Stimulated activated CD8-positive, alpha-beta memory T cell treated with anti-CD3 and anti-CD28 coated beads, Interleukin-12 subunit alpha, Interleukin-12 subunit beta, amount 100 ng/mL, for 1 hour (primary cell): Measurements from ENCODE around the gene MTMR2.
"Not testable (repeated sequence)": the region's sequence is repeated elsewhere in the genome, so short reads cannot be mapped to it uniquely, and the experiment has no call there.

ENCODE experiments used
- DNase-seq: peaks from one replicate; pipeline ENCODE4 v3.0.0-alpha.2; 2020; ENCODE audit warnings: low read depth

Gene MTMR2

DNA sequence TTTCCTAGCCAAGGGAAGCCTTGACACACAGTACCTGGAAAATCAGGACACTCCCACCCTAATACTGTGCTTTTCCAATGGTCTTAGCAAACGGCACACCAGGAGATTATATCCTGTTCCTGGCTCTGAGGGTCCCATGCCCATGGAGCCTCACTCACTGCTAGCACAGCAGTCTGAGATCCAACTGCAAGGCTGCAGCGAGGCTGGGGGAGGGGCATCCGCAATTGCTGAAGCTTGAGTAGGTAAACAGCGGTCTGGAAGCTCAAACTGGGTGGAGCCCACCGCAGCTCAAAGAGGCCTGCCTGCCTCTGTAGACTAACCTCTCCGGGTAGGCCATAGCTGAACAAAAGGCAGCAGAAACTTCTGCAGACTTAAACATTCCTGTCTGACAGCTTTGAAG lies 117.4 kb downstream of the MTMR2 start:
- DNase-seq, result not testable (repeated sequence)

DNA sequence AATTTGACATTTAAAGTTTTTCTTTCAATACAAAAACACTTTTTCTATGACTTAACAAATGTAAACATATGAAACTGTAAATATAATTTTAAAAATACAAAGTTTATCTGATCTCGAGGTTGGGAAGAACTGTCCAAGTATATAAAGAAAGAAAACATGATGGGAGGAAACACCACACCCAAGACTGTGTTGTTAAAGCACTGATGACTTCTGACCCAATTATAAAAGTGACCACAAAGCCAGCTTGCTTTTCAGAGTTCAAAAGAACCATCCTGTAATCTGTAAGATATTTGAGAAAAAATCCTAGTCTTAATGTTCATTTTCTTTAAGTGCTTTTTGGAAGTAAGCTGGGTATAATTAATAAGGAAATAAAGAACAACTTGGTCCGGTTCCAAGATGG lies 118.0 kb downstream of the MTMR2 start:
- DNase-seq, result no peak

DNA sequence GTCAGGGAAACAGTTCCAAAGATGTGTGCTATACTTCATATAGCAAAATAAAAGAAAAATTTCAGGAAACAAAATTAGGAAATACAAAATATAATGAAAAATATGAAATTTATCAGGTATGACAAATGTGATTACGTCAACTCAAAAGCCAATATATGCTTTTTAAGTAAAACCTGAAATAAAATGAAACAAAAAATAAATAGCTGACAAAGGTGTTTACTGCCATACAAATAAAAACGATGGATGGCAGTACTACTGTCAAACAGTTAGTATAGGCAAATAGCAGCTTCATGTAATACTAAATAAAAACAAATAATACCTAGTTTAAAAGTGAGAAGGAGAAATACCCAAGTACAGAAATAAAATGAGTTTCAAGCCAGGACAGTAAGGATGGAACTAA lies 119.9 kb downstream of the MTMR2 start:
- no peak for DNase-seq

DNA sequence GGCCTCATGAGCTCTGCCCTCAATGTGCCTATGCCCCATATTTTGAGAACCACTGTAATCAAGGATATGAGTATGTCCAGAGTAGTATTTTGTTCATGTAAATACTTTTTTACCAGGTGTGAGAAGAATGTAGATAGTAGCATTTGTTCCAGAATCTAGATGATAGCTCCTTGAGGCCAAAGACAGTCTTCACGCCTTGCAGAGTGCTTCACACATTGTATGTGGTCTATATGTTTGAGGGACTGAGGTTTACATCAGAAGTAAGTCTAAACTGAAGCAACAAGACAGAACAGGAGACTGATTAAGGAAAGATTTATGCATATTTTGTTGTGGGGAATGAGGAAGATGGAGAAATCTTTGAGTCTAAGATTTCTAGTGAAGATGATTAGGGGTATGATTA lies 121.1 kb downstream of the MTMR2 start:
- no peak for DNase-seq

DNA sequence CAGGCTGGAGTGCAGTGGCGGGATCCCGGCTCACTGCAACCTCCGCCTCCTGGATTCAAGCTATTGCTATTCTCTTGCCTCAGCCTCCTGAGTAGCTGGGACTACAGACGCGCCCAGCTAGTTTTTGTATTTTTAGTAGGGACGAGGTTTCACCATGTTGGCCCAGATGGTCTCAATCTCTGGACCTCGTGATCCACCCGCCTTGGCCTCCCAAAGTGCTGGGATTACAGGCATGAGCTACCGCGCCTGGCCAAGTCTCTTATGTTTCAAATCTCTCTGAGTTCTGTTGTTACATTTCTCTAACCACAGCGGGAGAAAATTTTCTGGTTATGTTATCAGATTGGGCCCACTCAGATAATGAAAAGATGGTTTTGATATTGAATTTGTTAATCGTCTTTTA lies 123.5 kb downstream of the MTMR2 start:
- DNase-seq, result no peak

DNA sequence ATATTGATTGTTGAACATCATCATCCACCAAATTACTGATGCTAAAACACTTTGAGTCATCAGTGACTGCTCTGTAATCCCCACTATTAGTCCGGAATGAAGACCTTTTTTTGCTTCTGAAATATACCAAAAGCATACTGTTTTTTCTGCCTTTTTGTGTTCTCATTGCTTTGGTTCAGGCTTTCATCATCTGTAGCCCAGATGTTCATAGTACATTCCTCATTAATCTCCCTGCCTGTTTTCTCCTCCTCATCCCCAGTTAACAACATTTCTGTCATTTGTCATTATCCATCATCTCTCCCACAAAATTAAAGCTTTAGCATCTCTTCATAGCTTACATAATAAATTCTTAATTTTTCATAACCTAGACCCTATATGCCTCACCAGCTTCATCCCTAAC lies 124.4 kb downstream of the MTMR2 start:
- DNase-seq, result no peak

DNA sequence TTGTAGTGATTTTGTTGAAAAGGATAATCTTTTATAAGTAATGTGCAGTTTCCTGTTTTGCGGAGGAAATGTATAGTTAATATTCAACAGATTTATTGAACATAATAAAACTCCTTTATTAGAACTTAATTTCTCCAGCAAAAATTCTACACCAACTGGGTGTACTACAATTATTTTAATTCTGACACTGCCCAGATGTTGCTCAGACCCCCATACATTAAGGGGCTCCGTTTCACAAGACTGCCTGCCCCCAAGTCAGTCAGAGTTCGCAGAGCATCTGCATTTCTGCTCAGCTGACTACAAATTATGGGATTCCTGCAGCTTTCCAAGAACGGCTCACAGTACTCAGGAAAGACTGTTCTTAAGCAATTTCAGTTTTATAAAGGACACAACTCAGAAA lies 127.4 kb downstream of the MTMR2 start:
- no peak for DNase-seq

DNA sequence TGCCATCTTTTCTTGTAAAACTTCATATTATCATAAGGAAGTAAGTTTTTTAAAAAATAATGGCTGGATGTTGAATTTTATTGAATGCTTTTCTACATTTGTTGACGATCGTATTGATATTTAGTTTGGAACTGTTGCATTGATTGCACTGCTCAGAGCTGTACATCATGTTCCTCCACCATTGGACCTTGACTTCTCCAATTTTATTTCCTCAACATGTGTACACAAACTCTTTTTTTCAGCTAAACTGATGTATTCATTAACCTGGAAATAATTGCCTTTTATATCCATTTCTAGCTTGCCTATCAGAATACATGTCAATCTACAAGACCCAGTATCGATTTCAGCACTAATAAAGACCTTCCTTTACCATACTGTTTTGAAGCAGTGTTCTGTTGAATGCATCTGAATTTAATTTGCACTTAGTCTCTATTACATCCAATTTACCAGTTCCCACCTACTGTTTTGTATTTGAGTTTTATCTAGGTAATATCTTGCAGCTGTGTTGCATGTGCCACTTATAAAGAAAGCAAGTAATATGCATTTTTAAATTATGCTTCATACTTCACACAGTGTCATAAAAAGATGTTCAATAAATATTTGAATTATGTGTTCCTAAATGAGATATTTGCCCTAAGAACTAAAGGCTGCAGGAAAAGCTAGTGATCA lies 128.1 kb downstream of the MTMR2 start:
- no peak for DNase-seq

DNA sequence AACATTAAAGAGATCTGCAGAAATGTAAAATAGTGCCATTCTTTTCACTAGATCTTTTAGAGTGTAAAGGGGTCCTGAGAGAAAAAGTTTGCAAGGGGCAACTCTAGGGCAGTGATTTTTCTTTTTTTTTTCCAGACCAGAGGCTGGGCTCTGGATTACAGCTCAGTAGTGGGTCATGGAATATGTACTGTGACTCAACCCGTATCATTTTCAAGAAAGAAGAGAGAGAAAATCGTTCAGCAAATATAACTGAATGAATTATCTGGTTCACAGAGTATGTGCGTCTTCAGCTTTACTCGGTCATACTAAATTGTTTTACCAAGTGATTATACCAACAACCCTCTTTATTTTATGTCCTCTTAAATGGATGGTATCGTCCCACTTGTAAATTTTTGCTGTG lies 129.8 kb downstream of the MTMR2 start:
- no peak for DNase-seq

DNA sequence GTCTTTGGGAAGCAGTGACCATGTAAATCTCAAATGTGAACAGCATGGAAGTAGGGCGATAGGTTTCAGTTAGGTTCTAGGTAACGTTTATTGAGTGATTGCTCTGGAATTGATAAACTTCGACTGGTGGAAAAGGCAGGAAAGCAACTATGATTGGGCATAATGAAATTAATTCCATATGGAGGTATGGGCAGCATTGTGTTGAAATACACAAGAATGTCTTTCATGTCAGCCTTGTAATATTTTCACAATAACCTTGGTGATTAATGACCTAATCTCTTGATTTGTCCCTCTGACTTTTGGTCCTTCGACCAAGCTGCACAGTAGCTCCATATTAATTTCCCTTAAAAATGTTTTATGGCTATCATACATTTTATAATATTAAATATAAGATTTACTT lies 130.8 kb downstream of the MTMR2 start:
- no peak for DNase-seq

DNA sequence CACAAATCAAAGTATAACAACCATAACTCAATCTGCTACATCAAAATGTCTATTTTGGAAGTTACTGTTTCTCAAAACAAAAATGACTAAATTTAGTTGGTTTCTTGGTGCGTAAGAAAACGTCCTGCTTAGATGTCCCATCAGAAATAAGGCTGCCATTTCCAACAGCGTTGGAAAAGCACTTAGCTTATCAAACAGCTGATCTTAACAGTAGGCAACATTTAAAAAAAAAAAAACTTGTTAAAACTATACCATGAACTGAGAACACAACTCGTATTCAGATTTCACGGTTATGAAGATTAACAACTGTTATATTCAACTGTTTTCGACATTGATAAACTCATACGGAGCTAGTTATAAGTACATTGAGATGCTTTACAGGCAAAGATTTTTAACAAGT lies 131.2 kb downstream of the MTMR2 start:
- DNase-seq, result no peak

DNA sequence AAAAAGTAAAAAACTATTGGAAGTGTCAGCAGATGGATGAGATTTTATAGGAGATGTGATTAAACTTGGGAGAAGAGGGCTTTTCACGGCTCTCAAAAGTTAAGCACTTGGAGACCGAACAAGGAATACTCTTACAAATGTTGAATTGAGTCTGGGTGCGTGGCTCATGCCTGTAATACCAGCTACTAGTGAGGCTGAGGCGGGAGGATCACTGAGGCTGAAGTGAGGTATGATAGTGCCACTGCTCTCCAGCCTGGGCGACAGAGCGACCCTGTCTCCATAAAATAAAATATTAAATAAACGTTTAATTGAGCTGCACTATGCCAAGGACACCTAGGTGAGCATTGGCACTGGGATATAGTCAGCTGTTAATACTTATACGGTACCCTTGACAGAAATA lies 131.7 kb downstream of the MTMR2 start:
- DNase-seq, result no peak

DNA sequence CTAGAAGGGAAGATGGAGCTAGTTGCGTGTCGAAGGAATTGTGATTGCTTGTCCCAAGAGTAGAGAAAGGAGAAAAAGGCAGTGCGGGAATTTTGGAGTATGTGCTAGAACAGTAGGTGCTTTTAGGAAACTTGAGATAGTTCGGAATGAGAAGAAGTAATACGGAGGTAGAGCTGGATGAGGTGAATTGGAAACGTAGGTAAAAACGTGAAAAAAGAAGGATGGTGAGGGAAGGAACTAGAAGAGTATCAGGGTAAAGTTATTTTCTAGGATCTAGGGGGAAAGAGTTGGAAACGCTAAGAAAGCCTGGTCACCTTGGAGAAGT lies 132.2 kb downstream of the MTMR2 start:
- no peak for DNase-seq

DNA sequence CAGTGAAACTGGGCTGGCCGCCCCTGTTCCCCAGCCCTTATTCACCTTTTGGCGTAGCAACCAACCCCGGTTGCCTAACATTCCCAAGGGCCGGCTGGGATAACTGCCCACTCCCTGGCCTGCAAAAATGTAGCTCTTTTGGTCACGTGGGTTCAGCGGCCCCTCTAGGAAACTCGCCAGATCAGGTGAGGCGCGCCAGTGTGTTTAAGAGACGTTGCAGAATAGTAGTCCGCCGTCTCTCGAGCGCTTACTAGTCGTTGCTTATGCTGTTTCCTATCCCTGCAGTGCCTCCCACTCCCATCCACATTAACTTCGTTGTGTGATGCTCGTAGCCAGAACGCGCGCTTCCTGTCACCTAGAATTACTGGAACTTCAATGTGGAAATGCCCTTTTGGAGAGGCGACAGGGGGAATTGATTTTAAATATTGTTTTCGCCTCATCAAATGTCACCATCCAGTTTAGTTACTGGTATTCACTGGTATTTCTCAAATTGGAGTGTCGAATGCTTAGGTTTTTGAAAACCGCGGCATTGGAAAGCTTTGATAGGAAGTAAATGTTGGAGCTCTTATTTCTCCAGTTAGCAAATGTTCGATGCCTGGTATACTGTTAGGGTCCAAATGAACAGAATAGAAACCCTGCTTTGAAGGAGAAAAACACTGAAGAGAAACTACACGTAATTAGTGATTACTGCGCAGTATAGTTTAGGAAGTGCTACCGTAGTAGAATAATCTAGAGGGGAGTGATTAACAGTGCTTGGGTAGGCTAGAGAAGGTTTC lies 132.8 kb downstream of the MTMR2 start:
- DNase-seq, result peak; percentile 30

DNA sequence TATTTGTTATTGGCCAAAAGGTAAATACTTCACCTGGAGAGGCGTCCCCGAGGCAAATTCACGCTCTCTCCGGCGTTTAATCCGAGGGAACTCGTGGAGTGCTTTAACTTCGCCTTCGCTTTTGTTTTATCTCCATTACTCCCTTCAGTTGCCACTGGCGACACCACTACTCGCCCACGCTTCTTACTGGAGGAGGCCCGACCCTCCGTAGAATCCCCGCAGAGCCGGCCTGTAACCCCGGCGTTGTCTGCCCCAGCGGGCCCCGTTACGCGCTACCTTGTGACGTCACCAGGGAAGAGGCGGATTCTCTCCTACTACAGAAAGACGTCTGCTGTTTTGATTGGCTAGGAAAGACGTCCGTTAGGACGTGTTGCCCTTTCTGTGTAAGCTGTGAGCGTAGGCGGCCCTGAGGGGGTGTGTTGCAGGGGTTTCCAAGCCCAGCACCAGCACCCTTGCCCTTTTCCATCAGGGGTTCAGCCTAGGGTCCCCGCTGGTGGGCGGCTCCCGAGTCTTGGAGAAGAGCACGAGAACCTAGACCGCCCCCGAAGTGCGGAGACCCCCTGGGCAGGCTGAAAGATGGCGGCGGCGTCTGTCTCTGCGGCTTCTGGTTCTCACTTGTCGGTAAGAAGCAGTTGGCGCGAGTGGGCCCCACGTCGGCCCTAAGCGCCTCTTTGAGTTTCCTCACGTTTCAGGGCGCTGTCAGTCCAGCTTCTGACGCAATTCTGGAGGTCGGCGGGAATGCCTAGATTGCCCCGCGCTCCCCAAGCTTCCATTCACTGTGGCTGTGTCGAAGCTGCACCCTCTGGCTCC lies 133.6 kb downstream of the MTMR2 start, which contains the start of gene CEP57:
TSS of gene CEP57 (plus strand) at position 376 of the 810 bp plus-strand sequence. CDS start at position 577, 201 bp downstream.
- DNase-seq, result peak; percentile 91

DNA sequence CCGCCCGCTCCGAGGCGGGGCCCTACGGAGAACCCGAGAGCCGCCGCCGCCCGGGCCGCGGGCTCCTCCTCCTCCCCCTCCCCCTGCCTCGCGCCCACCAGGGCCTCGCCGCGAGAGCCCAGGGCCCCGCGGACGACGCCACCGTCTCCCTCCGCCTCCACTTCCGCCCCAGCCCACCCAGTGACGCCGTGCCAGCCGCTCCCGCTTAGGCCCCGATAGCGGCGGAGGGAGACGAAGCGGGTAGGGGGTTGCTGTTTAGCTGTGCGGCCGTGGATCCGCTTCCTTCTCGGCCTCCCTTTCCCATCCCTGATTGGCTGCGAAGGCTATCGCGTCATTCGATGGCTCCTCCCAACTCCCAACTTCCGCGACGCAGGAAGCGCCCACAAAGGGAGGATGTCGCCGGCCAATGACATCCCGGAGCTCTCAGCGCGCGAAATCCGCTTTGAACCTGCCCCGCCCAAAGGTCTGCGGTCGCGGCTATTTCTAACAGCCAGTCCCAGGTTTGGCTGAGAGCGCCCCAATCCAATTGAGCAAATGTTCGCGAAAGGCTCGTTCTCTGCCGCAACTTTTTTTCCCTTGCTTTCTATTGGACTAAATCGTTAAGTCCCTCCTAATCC lies 134.3 kb downstream of the MTMR2 start, which contains the start of gene FAM76B:
TSS of gene FAM76B (minus strand) at position 277 of the 617 bp plus-strand sequence. CDS start 304 bp downstream, outside the sequence.
- peak; percentile 93 for DNase-seq

DNA sequence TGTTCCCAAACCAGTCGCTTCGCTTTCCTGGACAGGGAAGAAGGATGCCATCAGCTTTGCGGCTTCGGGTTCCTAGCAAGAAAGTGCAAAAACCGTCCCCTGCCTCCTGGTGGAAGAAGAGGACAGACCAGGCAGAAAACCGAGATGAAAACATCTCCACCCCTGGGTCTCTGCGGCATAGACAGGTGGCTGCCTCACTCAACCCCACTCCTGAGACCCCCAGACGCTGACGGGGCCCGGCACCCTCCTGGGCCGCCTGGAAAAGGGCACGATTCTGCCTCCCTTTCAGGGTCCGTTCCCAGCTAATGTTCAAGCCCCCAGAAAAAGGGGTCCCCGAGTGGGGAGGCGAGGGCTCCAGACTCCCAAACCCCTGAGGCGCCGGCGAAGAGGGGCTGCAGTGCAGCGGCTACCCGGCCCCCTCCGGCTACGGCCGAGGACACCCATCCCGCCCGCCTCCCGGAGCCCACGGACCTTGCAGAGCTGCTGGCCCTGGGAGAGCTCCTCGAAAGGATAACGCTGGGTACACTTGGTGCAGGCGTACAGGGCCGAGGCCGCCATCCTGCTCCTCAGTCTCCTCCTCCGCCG lies 134.9 kb downstream of the MTMR2 start:
- no peak for DNase-seq
